ENCODE data around the gene RNASEH1.

RNASEH1 gene

DNA sequence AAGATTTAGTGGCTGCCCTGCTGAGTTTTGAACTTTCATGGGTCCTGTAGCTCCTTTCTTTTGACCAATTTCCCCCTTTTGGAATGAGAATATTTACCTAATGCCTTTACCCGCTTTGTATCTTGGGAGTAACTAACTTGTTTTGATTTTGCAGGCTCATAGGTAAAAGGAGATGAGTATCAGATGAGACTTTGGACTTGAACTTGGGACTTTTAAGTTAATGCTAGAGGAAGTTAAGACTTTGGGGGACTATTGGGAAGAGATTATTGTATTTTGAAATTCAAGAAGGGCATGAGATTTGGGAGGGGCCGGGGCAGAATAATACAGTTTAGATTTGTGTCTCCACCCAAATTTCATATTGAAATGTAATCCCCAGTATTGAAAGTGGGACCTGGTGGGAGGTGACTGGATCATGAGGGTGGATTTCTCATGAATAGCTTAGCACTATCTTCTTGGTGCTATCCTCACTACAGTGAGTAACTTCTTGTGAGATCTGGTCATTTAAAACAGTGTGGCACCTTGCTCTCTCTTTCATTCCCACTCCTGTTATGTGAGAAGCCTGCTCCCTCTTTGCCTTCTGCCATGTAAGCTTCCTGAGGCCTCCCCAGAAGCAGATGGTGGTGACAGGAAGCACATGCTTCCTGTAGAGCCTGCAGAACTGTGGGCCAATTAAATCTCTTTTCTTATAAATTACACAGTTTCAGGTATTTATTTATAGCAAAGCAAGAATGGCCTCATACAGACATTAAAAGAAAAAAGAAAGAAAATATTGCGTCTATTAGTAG lies 44.9 kb downstream of the RNASEH1 start:
- in situ Hi-C loops (cut with MboI; ENCODE audit: low pct_unique_long_range_greater_than_20kb, low sequenced_read_pairs, unreplicated experiment) = no loop called here
- DNase-seq (ENCODE audit: low spot score) = no peak
- no peak for TF ChIP-seq CTCF (IDR thresholded peaks at IDR 0.05; ENCODE audit: extremely low read depth, insufficient read depth, missing control alignments)

GRCh38 chr2:3512086-3512485 lies 46.0 kb downstream of the RNASEH1 start:
- TF ChIP-seq CTCF (IDR thresholded peaks at IDR 0.05; ENCODE audit: extremely low read depth, insufficient read depth, missing control alignments) = no peak
- in situ Hi-C loops (cut with MboI; ENCODE audit: low pct_unique_long_range_greater_than_20kb, low sequenced_read_pairs, unreplicated experiment) = no loop called here
- DNase-seq (ENCODE audit: low spot score) = no peak

DNA sequence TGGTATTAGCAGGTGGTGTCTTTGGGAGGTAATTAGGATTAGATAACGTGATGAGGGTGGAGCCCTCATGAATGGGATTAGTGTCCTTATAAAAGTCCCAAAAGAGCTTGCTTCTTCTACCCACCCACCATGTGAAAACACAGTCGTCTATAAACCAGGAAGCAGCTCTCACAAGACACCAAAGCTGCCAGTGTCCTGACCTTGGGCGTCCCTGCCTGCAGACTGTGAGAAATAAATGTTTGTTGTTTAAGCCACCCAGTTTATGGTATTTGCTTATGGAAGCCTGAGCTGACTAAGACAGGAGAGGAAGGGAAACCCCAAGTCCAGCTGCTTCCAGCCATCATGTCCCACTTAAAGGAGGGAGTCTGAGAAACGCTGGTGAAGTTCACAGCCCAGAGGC lies 52.4 kb downstream of the RNASEH1 start:
- TF ChIP-seq CTCF (IDR thresholded peaks at IDR 0.05; ENCODE audit: extremely low read depth, insufficient read depth, missing control alignments) = no peak
- in situ Hi-C loops (cut with MboI; ENCODE audit: low pct_unique_long_range_greater_than_20kb, low sequenced_read_pairs, unreplicated experiment) = no loop called here
- no peak for DNase-seq (ENCODE audit: low spot score)

- TF ChIP-seq CTCF (IDR thresholded peaks at IDR 0.05; ENCODE audit: extremely low read depth, insufficient read depth, missing control alignments) = no peak
- DNase-seq (ENCODE audit: low spot score) = no peak
- in situ Hi-C loops (cut with MboI; ENCODE audit: low pct_unique_long_range_greater_than_20kb, low sequenced_read_pairs, unreplicated experiment) = no loop called here
Observed at GRCh38 chr2:3504741-3505140, 53.4 kb downstream of the RNASEH1 start.

- in situ Hi-C loops (cut with MboI; ENCODE audit: low pct_unique_long_range_greater_than_20kb, low sequenced_read_pairs, unreplicated experiment) = no loop called here
- TF ChIP-seq CTCF (IDR thresholded peaks at IDR 0.05; ENCODE audit: extremely low read depth, insufficient read depth, missing control alignments) = no peak
- no peak for DNase-seq (ENCODE audit: low spot score)
Observed at GRCh38 chr2:3503483-3503882, 54.6 kb downstream of the RNASEH1 start.

DNA sequence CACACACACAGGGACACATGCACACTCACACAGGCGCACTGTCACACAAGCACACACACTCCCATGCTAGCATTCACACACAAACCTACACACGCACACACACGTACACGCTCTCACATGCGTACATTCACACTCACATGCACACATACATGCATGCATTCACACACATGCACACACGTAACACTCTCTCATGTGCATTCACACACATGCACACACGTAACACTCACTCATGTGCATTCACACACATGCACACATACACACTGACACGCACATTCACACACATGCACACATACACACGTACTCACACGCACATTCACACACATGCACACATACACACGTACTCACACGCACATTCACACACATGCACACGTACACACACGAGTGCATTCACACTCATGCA lies 55.1 kb downstream of the RNASEH1 start:
- in situ Hi-C loops (cut with MboI; ENCODE audit: low pct_unique_long_range_greater_than_20kb, low sequenced_read_pairs, unreplicated experiment) = no loop called here
- DNase-seq (ENCODE audit: low spot score) = no peak
- TF ChIP-seq CTCF (IDR thresholded peaks at IDR 0.05; ENCODE audit: extremely low read depth, insufficient read depth, missing control alignments) = no peak
